ENCODE results near the gene CDH19. TPM values are rescaled to one million over a fixed set of nuclear protein-coding genes. Genes with fewer than 3 reads are reported as not detected.

Gene CDH19
- total RNA-seq, 2 experiments from 2014 or later = not detected

DNA sequence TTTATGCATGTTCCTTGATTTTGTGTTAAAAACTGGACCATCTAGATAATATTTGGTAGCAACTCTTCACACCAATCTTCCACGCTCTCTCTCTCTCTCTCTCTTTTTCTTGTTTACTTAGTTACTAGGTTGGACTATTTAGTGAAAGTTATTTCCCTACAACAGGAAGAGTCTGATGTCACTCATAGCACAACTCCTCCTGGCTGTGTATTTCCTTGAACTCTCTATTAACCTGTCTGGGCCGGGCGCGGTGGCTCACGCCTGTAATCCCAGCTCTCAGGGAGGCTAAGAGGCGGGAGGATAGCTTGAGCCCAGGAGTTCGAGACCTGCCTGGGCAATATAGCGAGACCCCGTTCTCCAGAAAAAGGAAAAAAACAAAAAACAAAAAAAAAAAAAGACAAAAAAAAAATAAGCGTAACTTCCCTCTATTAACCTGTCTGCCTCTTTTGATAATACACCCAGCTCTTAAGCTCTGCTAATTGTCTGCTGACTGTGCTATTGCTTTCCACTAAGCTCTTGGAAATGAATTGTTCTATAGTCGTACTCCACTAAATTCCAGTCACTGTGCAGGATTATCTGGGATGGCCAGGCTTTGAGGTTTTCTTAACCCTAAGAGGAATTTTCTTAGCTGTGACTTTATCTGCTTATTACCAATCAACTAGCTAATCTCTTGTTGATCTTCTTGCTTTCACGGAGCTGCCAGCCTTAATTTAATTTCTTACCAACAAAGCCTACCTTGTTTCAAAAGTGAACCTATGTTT is 18.1 kb upstream of the CDH19 start:
- intact Hi-C loops (cut with micrococcal nuclease) = no loop called here
- Mint-ChIP-seq H3K4me1 (ENCODE audit: low read depth) (no peaks in the 10 kb centered on the region), H3K9me3 (peaks cover 19% of the 10 kb centered on the region), H3K27me3 (no peaks in the 10 kb centered on the region), H3K36me3 (no peaks in the 10 kb centered on the region), H3K4me3 (no peak overlapping the region), H3K27ac (no peak overlapping the region)
- POLR2A ChIA-PET = no interaction called here
- CTCF ChIA-PET = no interaction called here
- no peak for DNase-seq

DNA sequence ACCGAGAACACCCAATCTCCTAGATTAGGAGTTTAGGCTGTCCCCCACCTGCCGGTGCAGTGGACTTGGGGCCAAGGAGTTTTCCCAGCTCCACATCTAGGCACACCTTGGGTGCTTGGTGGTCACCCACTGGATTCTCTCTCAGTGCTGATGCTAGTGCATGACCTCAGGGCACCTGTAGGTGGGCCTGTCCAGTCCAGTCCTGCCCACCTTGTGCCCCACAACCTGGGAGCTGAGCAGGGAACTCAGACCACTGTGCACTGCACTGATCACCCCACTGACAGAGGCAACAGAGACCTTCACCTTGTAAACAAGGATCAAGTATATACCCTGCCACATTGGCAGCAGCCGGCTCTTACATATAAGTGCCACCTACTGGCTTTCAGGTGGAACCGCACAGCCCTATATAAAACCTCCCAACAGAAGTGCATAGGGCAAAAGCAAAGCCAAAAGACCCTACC is 12.7 kb upstream of the CDH19 start:
- H3K4me1 Mint-ChIP-seq (ENCODE audit: low read depth) = no peaks in the 10 kb centered on the region
- no peak overlapping the region for H3K4me3 Mint-ChIP-seq
- no peaks in the 10 kb centered on the region for H3K36me3 Mint-ChIP-seq
- DNase-seq = no peak
- H3K9me3 Mint-ChIP-seq = peaks cover 10% of the 10 kb centered on the region
- intact Hi-C loops (cut with micrococcal nuclease) = no loop called here
- ChIA-PET CTCF (no interaction called here), POLR2A (no interaction called here)
- H3K27ac Mint-ChIP-seq = no peak overlapping the region
- H3K27me3 Mint-ChIP-seq = no peaks in the 10 kb centered on the region

DNA sequence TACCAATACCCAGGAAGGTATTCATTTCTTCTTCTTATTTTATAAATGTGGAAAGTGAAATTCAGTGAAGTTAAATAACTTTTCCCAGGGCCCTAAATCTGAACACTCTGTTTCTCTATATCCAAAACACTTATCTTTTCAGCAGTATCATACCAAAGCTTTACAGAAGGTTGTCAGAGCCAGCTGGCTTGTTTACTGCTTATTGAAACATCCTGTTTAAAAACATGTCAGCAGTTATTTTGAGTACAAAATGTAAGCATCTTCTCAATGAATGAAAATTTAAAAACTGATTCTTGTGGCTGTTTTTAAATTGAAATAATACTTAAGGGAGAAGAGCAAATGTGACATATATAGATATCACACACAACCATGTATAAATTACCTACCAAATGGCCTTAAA is 11.3 kb upstream of the CDH19 start:
- H3K27ac Mint-ChIP-seq = no peak overlapping the region
- no peaks in the 10 kb centered on the region for H3K36me3 Mint-ChIP-seq
- no peaks in the 10 kb centered on the region for H3K27me3 Mint-ChIP-seq
- H3K4me1 Mint-ChIP-seq (ENCODE audit: low read depth) = no peaks in the 10 kb centered on the region
- H3K4me3 Mint-ChIP-seq = no peak overlapping the region
- ChIA-PET POLR2A (no interaction called here), CTCF (no interaction called here)
- DNase-seq = no peak
- H3K9me3 Mint-ChIP-seq = peaks cover 10% of the 10 kb centered on the region
- intact Hi-C loops (cut with micrococcal nuclease) = no loop called here

DNA sequence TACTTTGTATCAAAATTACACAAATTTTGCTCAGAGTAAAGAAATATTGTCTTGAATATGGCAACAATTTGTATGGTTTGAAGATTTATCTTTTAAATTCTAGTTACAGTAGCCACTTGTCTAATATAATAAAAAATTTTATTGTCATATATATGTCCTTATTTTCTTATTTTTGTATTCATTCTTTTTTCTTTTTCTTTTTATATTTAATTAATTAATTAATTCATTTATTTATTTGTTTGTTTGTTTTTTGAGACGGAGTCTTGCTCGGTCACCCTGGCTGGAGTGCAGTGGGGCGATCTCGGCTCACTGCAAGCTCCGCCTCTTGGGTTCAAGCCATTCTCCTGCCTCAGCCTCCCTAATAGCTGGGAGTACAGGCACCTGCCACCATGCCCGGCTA is 3.7 kb upstream of the CDH19 start:
- Mint-ChIP-seq H3K9me3 (peaks cover 4% of the 10 kb centered on the region), H3K36me3 (no peaks in the 10 kb centered on the region), H3K27ac (no peak overlapping the region), H3K27me3 (no peaks in the 10 kb centered on the region), H3K4me3 (no peak overlapping the region), H3K4me1 (ENCODE audit: low read depth) (no peaks in the 10 kb centered on the region)
- intact Hi-C loops (cut with micrococcal nuclease) = no loop called here
- CTCF ChIA-PET = no interaction called here
- DNase-seq = no peak
- POLR2A ChIA-PET = no interaction called here

DNA sequence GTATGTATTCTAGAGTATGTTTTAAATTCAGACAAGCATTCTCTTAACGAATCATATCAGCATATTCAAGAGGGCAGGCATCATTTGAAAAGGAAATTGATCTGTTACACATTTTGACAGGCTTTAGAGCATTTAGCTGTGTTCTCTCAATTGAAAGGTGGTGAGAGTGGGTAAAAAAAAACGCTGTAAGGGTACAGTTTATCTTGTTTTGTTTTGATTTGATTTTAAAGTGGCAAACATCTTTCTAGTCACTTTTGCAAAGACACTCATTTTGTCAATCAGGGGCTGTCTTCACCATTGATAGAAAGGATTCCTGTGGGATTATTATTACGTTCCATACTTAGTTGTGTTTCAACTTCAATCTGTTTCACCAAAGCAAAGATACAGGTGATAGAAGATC is 2.2 kb downstream of the CDH19 start:
- H3K27ac Mint-ChIP-seq = no peak overlapping the region
- H3K27me3 Mint-ChIP-seq = no peaks in the 10 kb centered on the region
- H3K36me3 Mint-ChIP-seq = no peaks in the 10 kb centered on the region
- H3K4me1 Mint-ChIP-seq (ENCODE audit: low read depth) = no peaks in the 10 kb centered on the region
- ChIA-PET CTCF (no interaction called here), POLR2A (no interaction called here)
- no peak for DNase-seq
- no peak overlapping the region for H3K4me3 Mint-ChIP-seq
- intact Hi-C loops (cut with micrococcal nuclease) = no loop called here
- peaks cover 11% of the 10 kb centered on the region for H3K9me3 Mint-ChIP-seq

DNA sequence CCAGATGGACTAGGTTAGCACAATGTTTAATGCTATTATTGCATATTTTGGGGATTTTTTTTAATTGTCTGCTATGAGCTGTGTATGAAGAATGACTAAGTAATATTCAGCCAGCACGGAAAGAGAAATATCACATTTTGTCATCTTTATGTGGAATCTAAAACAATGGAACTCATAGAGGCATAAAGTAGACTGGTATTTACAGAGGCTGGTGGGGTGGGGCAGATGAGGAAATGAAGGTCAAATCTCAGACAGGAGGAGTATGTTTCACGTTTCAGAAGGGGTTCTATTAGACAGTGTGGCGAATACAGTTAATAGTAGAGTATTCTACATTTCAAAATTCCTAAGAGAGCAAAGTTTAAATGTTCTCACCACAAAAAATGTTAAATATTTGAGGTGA is 4.7 kb downstream of the CDH19 start:
- intact Hi-C loops (cut with micrococcal nuclease) = no loop called here

DNA sequence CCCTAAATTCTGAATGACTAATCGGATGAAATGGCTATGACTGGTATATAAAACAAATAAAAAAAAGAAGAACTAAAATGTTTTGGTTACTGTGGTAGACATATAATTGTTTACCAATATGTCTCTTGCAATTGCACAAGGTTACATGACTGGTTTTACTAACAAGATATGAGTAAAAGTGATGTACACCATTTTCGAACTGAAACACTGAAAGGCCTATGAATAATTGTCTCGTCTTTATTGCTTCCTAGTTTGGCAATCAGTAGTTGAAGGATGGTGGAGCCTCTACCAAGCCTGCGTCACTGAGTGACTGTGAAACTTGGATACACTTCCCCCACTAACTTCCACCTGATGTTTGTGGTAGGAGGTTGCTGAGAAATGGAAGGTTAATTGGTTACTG is 16.5 kb downstream of the CDH19 start:
- intact Hi-C loops (cut with micrococcal nuclease) = no loop called here
- DNase-seq = no peak
- ChIA-PET POLR2A (no interaction called here), CTCF (no interaction called here)
- Mint-ChIP-seq H3K4me1 (ENCODE audit: low read depth) (no peaks in the 10 kb centered on the region), H3K27me3 (no peaks in the 10 kb centered on the region), H3K36me3 (no peaks in the 10 kb centered on the region), H3K27ac (no peak overlapping the region), H3K4me3 (no peak overlapping the region), H3K9me3 (peaks cover 9% of the 10 kb centered on the region)

More for the DNA sequence above, 4.7 kb downstream of the CDH19 start:
- POLR2A ChIA-PET = no interaction called here
- Mint-ChIP-seq H3K9me3 (peaks cover 30% of the 10 kb centered on the region), H3K27ac (no peak overlapping the region), H3K4me3 (no peak overlapping the region), H3K27me3 (no peaks in the 10 kb centered on the region), H3K36me3 (no peaks in the 10 kb centered on the region), H3K4me1 (ENCODE audit: low read depth) (no peaks in the 10 kb centered on the region)
- CTCF ChIA-PET = no interaction called here
- no peak for DNase-seq

DNA sequence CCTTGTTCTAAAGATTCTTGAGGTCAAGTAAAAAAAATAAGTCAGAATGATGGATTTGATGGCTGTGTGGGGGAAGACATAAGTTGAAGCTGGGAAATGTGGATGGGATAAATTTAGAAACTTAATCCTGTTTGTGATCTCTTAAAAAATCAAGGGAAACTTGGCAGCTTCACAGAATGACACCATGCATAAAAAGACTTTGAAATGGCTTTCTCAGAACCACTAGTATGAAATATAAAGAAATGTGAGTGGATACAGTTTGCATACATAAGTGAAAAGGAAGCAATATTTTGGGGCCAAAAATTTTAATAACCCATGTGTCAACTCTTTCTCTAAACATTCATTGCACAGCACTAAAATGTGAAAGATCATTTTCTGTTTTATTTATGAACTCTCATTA is 21.7 kb downstream of the CDH19 start:
- CTCF ChIA-PET = no interaction called here
- Mint-ChIP-seq H3K9me3 (peaks cover 6% of the 10 kb centered on the region), H3K27ac (no peak overlapping the region), H3K36me3 (no peaks in the 10 kb centered on the region), H3K4me3 (no peak overlapping the region), H3K4me1 (ENCODE audit: low read depth) (no peaks in the 10 kb centered on the region), H3K27me3 (no peaks in the 10 kb centered on the region)
- no peak for DNase-seq
- intact Hi-C loops (cut with micrococcal nuclease) = no loop called here
- POLR2A ChIA-PET = no interaction called here

DNA sequence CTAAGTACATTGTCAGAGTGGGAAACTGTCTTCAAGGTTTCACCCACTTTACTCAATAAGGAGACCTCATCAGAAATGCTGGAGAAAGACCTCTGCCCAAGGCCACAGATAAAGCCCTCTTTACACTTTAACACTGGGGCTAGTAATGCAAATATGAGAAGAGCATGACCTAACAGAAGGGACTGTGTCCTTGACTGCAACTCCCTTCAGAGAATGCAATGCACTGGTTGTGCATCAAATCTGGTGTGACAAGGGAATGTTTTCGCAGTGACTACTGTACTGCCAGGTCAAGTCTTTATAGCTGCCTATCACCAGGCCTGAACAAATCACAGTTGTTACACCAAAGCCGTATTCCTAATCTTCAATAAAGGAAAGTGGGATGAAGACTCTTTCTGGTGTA is 28.6 kb downstream of the CDH19 start:
- H3K4me3 Mint-ChIP-seq = no peak overlapping the region
- ChIA-PET POLR2A (no interaction called here), CTCF (no interaction called here)
- H3K4me1 Mint-ChIP-seq (ENCODE audit: low read depth) = no peaks in the 10 kb centered on the region
- no peaks in the 10 kb centered on the region for H3K36me3 Mint-ChIP-seq
- H3K27me3 Mint-ChIP-seq = no peaks in the 10 kb centered on the region
- DNase-seq = no peak
- intact Hi-C loops (cut with micrococcal nuclease) = no loop called here
- peaks cover 4% of the 10 kb centered on the region for H3K9me3 Mint-ChIP-seq
- H3K27ac Mint-ChIP-seq = no peak overlapping the region

DNA sequence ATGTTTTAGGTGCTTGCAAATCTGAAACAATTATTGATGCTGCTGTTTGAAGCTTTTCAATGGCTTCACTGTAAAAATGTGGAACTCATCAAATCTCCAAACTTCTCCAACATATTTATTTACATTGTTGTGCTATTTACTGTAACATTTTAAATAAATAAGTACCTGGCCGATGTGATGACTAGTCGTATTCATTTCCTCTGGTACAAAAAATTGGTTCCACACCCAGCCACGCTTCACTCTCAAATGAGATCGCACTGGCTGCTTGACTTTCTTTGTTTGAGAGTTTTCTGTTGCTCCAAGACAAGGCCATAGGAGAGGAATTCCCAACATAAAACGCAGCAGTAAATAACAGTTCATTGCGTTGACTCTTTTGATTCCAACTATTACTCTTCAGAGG is 32.0 kb downstream of the CDH19 start:
- ChIA-PET CTCF (no interaction called here), POLR2A (no interaction called here)
- H3K4me1 Mint-ChIP-seq (ENCODE audit: low read depth) = no peaks in the 10 kb centered on the region
- H3K27ac Mint-ChIP-seq = no peak overlapping the region
- DNase-seq = no peak
- H3K36me3 Mint-ChIP-seq = no peaks in the 10 kb centered on the region
- H3K4me3 Mint-ChIP-seq = no peak overlapping the region
- no peaks in the 10 kb centered on the region for H3K27me3 Mint-ChIP-seq
- intact Hi-C loops (cut with micrococcal nuclease) = no loop called here
- peaks cover 3% of the 10 kb centered on the region for H3K9me3 Mint-ChIP-seq

DNA sequence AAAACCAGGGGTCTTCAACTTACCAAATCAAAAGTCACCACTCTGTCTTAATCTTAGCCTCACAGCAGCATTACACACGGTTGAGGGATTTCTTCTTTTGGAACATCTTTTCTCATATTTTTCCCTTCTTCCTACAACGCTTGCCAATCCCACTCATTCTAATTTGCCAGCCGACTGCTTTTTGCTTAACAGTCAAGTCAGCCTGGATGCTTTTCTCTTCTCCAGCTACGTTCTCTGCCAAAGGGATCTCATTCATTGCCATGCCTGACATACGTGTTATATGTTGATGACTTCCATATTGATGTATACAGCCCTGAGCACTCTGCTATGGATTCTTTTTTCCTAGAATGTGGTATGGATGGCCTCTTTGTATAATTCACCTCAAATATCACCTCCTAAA is 37.3 kb downstream of the CDH19 start:
- no peak for DNase-seq
- H3K27ac Mint-ChIP-seq = no peak overlapping the region
- no peaks in the 10 kb centered on the region for H3K36me3 Mint-ChIP-seq
- H3K27me3 Mint-ChIP-seq = no peaks in the 10 kb centered on the region
- no peaks in the 10 kb centered on the region for H3K9me3 Mint-ChIP-seq
- no peak overlapping the region for H3K4me3 Mint-ChIP-seq
- POLR2A ChIA-PET = no interaction called here
- H3K4me1 Mint-ChIP-seq (ENCODE audit: low read depth) = no peaks in the 10 kb centered on the region
- CTCF ChIA-PET = no interaction called here
- intact Hi-C loops (cut with micrococcal nuclease) = no loop called here

DNA sequence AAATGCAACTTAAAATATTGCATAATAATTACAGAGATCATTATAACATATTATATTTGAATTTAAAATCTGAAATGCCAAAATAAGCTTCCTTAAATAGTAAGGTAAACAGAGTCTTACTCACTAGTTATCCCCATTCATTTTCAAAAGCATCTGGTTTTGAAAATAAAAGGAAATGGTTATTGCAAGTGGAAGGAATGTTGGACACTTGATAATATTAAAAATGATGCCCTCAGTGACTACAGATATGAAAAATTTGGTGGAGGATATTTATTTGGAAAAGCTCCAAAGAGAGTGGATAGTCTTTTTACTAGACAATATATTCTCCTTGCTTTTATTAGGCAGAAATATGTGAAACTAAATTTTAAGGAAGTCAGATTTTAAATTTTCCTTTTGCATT is 39.7 kb downstream of the CDH19 start:
- Mint-ChIP-seq H3K36me3 (no peaks in the 10 kb centered on the region), H3K27ac (no peak overlapping the region), H3K4me1 (ENCODE audit: low read depth) (no peaks in the 10 kb centered on the region), H3K4me3 (no peak overlapping the region), H3K27me3 (no peaks in the 10 kb centered on the region), H3K9me3 (no peaks in the 10 kb centered on the region)
- POLR2A ChIA-PET = no interaction called here
- CTCF ChIA-PET = no interaction called here
- intact Hi-C loops (cut with micrococcal nuclease) = no loop called here
- DNase-seq = no peak

DNA sequence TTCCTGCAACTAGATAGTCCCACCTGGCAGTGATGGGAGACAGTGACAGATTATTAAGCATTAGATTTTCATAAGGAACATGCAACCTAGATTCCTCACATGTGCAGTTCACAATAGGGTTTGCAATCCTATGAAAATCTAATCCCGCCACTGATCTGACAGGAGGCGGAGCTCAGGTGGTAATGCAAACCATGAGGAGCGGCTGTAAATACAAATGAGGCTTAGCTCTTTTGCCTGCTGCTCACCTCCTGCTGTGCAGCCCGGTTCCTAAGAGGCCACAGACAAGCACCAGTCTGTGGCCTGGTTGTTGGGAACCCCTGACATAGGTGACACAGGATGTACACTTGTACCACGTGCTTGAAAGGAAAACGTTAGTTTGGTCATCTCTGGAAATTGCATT is 41.6 kb downstream of the CDH19 start:
- Mint-ChIP-seq H3K4me3 (no peak overlapping the region), H3K36me3 (no peaks in the 10 kb centered on the region), H3K27me3 (no peaks in the 10 kb centered on the region), H3K9me3 (no peaks in the 10 kb centered on the region), H3K27ac (no peak overlapping the region), H3K4me1 (ENCODE audit: low read depth) (no peaks in the 10 kb centered on the region)
- ChIA-PET POLR2A (no interaction called here), CTCF (no interaction called here)
- DNase-seq = no peak
- intact Hi-C loops (cut with micrococcal nuclease) = no loop called here

DNA sequence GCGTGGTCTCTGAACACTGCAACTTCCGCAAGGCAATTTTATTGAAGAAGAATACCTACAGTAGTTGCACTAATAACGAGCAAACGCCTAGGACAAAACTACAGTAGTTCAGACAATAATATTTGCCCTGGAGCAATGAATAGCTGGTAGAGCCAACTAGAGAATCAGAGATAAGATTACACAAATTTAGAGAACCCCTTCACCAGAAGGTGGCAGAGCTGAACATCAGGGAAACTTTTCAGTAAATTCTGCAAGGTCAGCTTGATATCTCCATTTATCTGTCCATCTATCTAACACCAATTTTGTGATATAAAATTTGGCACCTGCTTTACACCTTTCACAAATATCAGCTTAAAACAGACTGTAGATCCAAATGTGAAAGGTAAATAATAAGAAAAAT is 43.8 kb downstream of the CDH19 start:
- Mint-ChIP-seq H3K36me3 (no peaks in the 10 kb centered on the region), H3K9me3 (peaks cover 2% of the 10 kb centered on the region), H3K4me3 (no peak overlapping the region), H3K27ac (no peak overlapping the region), H3K27me3 (no peaks in the 10 kb centered on the region), H3K4me1 (ENCODE audit: low read depth) (no peaks in the 10 kb centered on the region)
- POLR2A ChIA-PET = no interaction called here
- DNase-seq = no peak
- intact Hi-C loops (cut with micrococcal nuclease) = no loop called here
- CTCF ChIA-PET = no interaction called here

Measured in activated CD4-positive, alpha-beta memory T cell treated with anti-CD3 and anti-CD28 coated beads for 36 hours (primary cell).